GM04504 (cell line): Measurements from ENCODE around the gene RBPJL.

Source experiments
- DNase-seq: peaks from one replicate; pipeline ENCODE4 v3.0.0-alpha.2; 2012; ENCODE audit warnings: low read depth

The RBPJL gene

GRCh38 chr20:45306431-45306982 lies at the start of gene RBPJL:
RBPJL (plus strand) TSS chr20:45306840; CDS start chr20:45306923, 83 bp downstream.
- no peak for DNase-seq

- no peak for DNase-seq
Observed at GRCh38 chr20:45257161-45257560, 49.5 kb upstream of the RBPJL start.

GRCh38 chr20:45257711-45258110 lies 48.9 kb upstream of the RBPJL start:
- DNase-seq = no peak

- DNase-seq = no peak
Observed at GRCh38 chr20:45258259-45258658, 48.4 kb upstream of the RBPJL start.

GRCh38 chr20:45258664-45259063 lies 48.0 kb upstream of the RBPJL start:
- DNase-seq = no peak

- no peak for DNase-seq
Observed at GRCh38 chr20:45263556-45264266, 42.9 kb upstream of the RBPJL start.

- DNase-seq = no peak
Observed at GRCh38 chr20:45266977-45267376, 39.7 kb upstream of the RBPJL start.

- no peak for DNase-seq
Observed at GRCh38 chr20:45268531-45268930, 38.1 kb upstream of the RBPJL start.

- no peak for DNase-seq
Observed at GRCh38 chr20:45269056-45269455, 37.6 kb upstream of the RBPJL start.

GRCh38 chr20:45269754-45270270 lies 36.8 kb upstream of the RBPJL start:
- no peak for DNase-seq

GRCh38 chr20:45275338-45275737 lies 31.3 kb upstream of the RBPJL start:
- no peak for DNase-seq

- DNase-seq = no peak
Observed at GRCh38 chr20:45279992-45280391, 26.6 kb upstream of the RBPJL start.

GRCh38 chr20:45282700-45283550 lies 23.7 kb upstream of the RBPJL start:
- DNase-seq = no peak

- no peak for DNase-seq
Observed at GRCh38 chr20:45283551-45284057, 23.0 kb upstream of the RBPJL start.

GRCh38 chr20:45288376-45288775 lies 18.3 kb upstream of the RBPJL start:
- DNase-seq = no peak

GRCh38 chr20:45288860-45289259 lies 17.8 kb upstream of the RBPJL start:
- no peak for DNase-seq

GRCh38 chr20:45289942-45290676 lies 16.5 kb upstream of the RBPJL start:
- DNase-seq = no peak

- peak; percentile 53 for DNase-seq
Observed at GRCh38 chr20:45290677-45291355, 15.8 kb upstream of the RBPJL start.

- no peak for DNase-seq
Observed at GRCh38 chr20:45291526-45291925, 15.1 kb upstream of the RBPJL start.

- no peak for DNase-seq
Observed at GRCh38 chr20:45292343-45292742, 14.3 kb upstream of the RBPJL start.
